ENCODE measurements around the gene CACNA1C.

The CACNA1C gene

GRCh38 chr12:2166696-2167095 is 113.9 kb downstream of the CACNA1C start:
- ATAC-seq (ENCODE audit: insufficient read depth, low read depth) (no peak), DNase-seq (no peak)
- Histone ChIP-seq H3K79me2 (ENCODE audit: insufficient read depth, low read length) (no peaks in the 10 kb centered on the region), H2AFZ (ENCODE audit: low read depth, low read length) (no peak overlapping the region), H3K4me2 (ENCODE audit: insufficient read depth, low read length) (no peak overlapping the region), H3K9ac (ENCODE audit: low read depth, low read length) (no peak overlapping the region), H4K20me1 (ENCODE audit: insufficient read depth, low read length) (no peaks in the 10 kb centered on the region), H3K4me1 (ENCODE audit: insufficient read depth, low read length) (no peaks in the 10 kb centered on the region), H3K27me3 (ENCODE audit: insufficient read depth, low read length, poor library complexity) (peaks cover 3% of the 10 kb centered on the region), H3K9me3 (ENCODE audit: insufficient read depth, low read length, severe bottlenecking) (peaks cover 11% of the 10 kb centered on the region), H3K4me3 (ENCODE audit: low read depth in 1 of 2, low read length in 2 of 2) (no peak overlapping the region), H3K27ac (ENCODE audit: low read length) (no peak overlapping the region), H3K36me3 (ENCODE audit: insufficient read depth, low read length) (no peaks in the 10 kb centered on the region)
- TF ChIP-seq CTCF (IDR thresholded peaks at IDR 0.05; ENCODE audit: borderline replicate concordance, extremely low read depth, low read length, poor library complexity, severe bottlenecking) = no peak
- TF ChIP-seq EZH2 (IDR thresholded peaks at IDR 0.05; ENCODE audit: borderline replicate concordance, low read depth, low read length, severe bottlenecking) = no peak

- Histone ChIP-seq H3K79me2 (ENCODE audit: insufficient read depth, low read length) (no peaks in the 10 kb centered on the region), H4K20me1 (ENCODE audit: insufficient read depth, low read length) (no peaks in the 10 kb centered on the region), H3K9ac (ENCODE audit: low read depth, low read length) (no peak overlapping the region), H2AFZ (ENCODE audit: low read depth, low read length) (no peak overlapping the region), H3K4me1 (ENCODE audit: insufficient read depth, low read length) (no peaks in the 10 kb centered on the region), H3K9me3 (ENCODE audit: insufficient read depth, low read length, severe bottlenecking) (peaks cover 11% of the 10 kb centered on the region), H3K4me3 (ENCODE audit: low read depth in 1 of 2, low read length in 2 of 2) (no peak overlapping the region), H3K36me3 (ENCODE audit: insufficient read depth, low read length) (no peaks in the 10 kb centered on the region), H3K27ac (ENCODE audit: low read length) (no peak overlapping the region), H3K27me3 (ENCODE audit: insufficient read depth, low read length, poor library complexity) (peaks cover 3% of the 10 kb centered on the region), H3K4me2 (ENCODE audit: insufficient read depth, low read length) (no peak overlapping the region)
- ATAC-seq (ENCODE audit: insufficient read depth, low read depth) = no peak
- TF ChIP-seq CTCF (IDR thresholded peaks at IDR 0.05; ENCODE audit: borderline replicate concordance, extremely low read depth, low read length, poor library complexity, severe bottlenecking) = no peak
- TF ChIP-seq EZH2 (IDR thresholded peaks at IDR 0.05; ENCODE audit: borderline replicate concordance, low read depth, low read length, severe bottlenecking) = no peak
- no peak for DNase-seq
Measured at GRCh38 chr12:2167231-2167630, 114.4 kb downstream of the CACNA1C start.

DNA sequence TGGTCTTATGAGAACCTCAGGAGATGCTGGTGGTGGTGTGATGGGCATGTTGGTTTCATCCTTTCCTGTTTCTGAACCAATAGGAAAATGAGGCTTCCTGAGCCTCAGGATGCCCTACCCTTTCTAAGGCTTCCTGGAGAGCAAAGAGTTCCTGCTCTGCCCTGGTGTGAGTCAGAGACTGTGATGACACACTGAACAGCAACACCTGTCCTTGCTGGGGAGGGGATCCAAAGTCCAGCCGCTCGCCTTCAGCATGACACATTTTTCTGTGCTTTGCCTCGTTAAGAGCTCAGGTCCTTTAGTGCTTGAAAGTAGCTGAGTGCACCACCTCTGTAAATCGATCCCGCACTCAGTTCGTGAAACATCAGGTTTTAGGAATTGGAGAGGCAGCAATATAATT is 116.0 kb downstream of the CACNA1C start:
- Histone ChIP-seq H3K4me1 (ENCODE audit: insufficient read depth, low read length) (no peaks in the 10 kb centered on the region), H3K27ac (ENCODE audit: low read length) (no peak overlapping the region), H3K36me3 (ENCODE audit: insufficient read depth, low read length) (no peaks in the 10 kb centered on the region), H3K9me3 (ENCODE audit: insufficient read depth, low read length, severe bottlenecking) (peaks cover 11% of the 10 kb centered on the region), H3K9ac (ENCODE audit: low read depth, low read length) (no peak overlapping the region), H2AFZ (ENCODE audit: low read depth, low read length) (no peak overlapping the region), H3K79me2 (ENCODE audit: insufficient read depth, low read length) (no peaks in the 10 kb centered on the region), H4K20me1 (ENCODE audit: insufficient read depth, low read length) (no peaks in the 10 kb centered on the region), H3K4me3 (ENCODE audit: low read depth in 1 of 2, low read length in 2 of 2) (no peak overlapping the region), H3K27me3 (ENCODE audit: insufficient read depth, low read length, poor library complexity) (peaks cover 11% of the 10 kb centered on the region), H3K4me2 (ENCODE audit: insufficient read depth, low read length) (no peak overlapping the region)
- DNase-seq = no peak
- TF ChIP-seq EZH2 (IDR thresholded peaks at IDR 0.05; ENCODE audit: borderline replicate concordance, low read depth, low read length, severe bottlenecking) (no peak), CTCF (IDR thresholded peaks at IDR 0.05; ENCODE audit: borderline replicate concordance, extremely low read depth, low read length, poor library complexity, severe bottlenecking) (no peak)
- no peak for ATAC-seq (ENCODE audit: insufficient read depth, low read depth)

DNA sequence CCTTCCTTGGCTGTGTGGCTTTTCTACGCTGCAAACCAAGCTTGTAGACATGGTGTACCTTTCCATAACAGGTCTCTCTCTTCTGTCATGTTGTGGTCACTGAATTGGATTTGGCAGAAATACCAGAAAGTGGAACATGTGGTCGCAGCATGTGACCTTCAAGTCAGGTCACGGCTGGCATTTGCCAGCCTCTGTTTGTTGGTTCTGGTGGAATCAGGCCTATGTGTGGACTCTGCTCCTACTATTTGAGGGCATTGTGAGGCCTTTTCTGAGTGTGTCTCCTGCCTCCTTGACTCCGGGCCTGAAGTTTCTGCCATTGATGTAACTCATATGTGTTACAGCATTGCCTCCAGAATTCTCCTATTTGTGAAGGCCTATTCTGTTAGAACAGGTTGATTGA is 116.7 kb downstream of the CACNA1C start:
- Histone ChIP-seq H2AFZ (ENCODE audit: low read depth, low read length) (no peak overlapping the region), H3K27me3 (ENCODE audit: insufficient read depth, low read length, poor library complexity) (peaks cover 13% of the 10 kb centered on the region), H4K20me1 (ENCODE audit: insufficient read depth, low read length) (no peaks in the 10 kb centered on the region), H3K9ac (ENCODE audit: low read depth, low read length) (no peak overlapping the region), H3K36me3 (ENCODE audit: insufficient read depth, low read length) (no peaks in the 10 kb centered on the region), H3K79me2 (ENCODE audit: insufficient read depth, low read length) (no peaks in the 10 kb centered on the region), H3K4me1 (ENCODE audit: insufficient read depth, low read length) (no peaks in the 10 kb centered on the region), H3K4me3 (ENCODE audit: low read depth in 1 of 2, low read length in 2 of 2) (no peak overlapping the region), H3K27ac (ENCODE audit: low read length) (no peak overlapping the region), H3K9me3 (ENCODE audit: insufficient read depth, low read length, severe bottlenecking) (peaks cover 11% of the 10 kb centered on the region), H3K4me2 (ENCODE audit: insufficient read depth, low read length) (no peak overlapping the region)
- no peak for DNase-seq
- no peak for ATAC-seq (ENCODE audit: insufficient read depth, low read depth)
- TF ChIP-seq CTCF (IDR thresholded peaks at IDR 0.05; ENCODE audit: borderline replicate concordance, extremely low read depth, low read length, poor library complexity, severe bottlenecking) (no peak), EZH2 (IDR thresholded peaks at IDR 0.05; ENCODE audit: borderline replicate concordance, low read depth, low read length, severe bottlenecking) (no peak)

All from DND-41 (cell line).